ENCODE measurements around the gene WDSUB1.

WDSUB1 gene

GRCh38 chr2:159285929-159286708 is at the start of gene WDSUB1:
Gene WDSUB1, minus strand, starts transcription at chr2:159286703. Its CDS starts 3,634 bp downstream, at chr2:159283069.
- peak in 1 of 3 donors; percentile 22 for DNase-seq (ENCODE audit: low read depth in 3 of 3)

GRCh38 chr2:159326569-159327255 is 40.2 kb upstream of the WDSUB1 start:
- no peak for DNase-seq (ENCODE audit: low read depth in 3 of 3)

GRCh38 chr2:159322419-159322818 is 35.9 kb upstream of the WDSUB1 start:
- DNase-seq (ENCODE audit: low read depth in 3 of 3): no peak

- no peak for DNase-seq (ENCODE audit: low read depth in 3 of 3)
Observed at GRCh38 chr2:159317392-159318088, 31.0 kb upstream of the WDSUB1 start.

GRCh38 chr2:159307942-159308341 is 21.4 kb upstream of the WDSUB1 start:
- no peak for DNase-seq (ENCODE audit: low read depth in 3 of 3)

GRCh38 chr2:159300586-159300985 is 14.1 kb upstream of the WDSUB1 start:
- DNase-seq (ENCODE audit: low read depth in 3 of 3): no peak

GRCh38 chr2:159298967-159299366 is 12.5 kb upstream of the WDSUB1 start:
- DNase-seq (ENCODE audit: low read depth in 3 of 3): no peak

GRCh38 chr2:159297042-159297707 is 10.7 kb upstream of the WDSUB1 start:
- DNase-seq (ENCODE audit: low read depth in 3 of 3): no peak

GRCh38 chr2:159292157-159292556 is 5.7 kb upstream of the WDSUB1 start:
- no peak for DNase-seq (ENCODE audit: low read depth in 3 of 3)

- no peak for DNase-seq (ENCODE audit: low read depth in 3 of 3)
Observed at GRCh38 chr2:159290289-159290907, 3.9 kb upstream of the WDSUB1 start.

GRCh38 chr2:159287733-159288132 is 1.2 kb upstream of the WDSUB1 start:
- DNase-seq (ENCODE audit: low read depth in 3 of 3): no peak

- peak; percentile 93 to 96 (median 93) for DNase-seq (ENCODE audit: low read depth in 3 of 3)
Observed at GRCh38 chr2:159286709-159287441, 372 bp upstream of the WDSUB1 start.

- DNase-seq (ENCODE audit: low read depth in 3 of 3): no peak
Observed at GRCh38 chr2:159285433-159285832, 1.1 kb downstream of the WDSUB1 start.

GRCh38 chr2:159283529-159283928 is 3.0 kb downstream of the WDSUB1 start:
- DNase-seq (ENCODE audit: low read depth in 3 of 3): no peak

GRCh38 chr2:159281002-159281401 is 5.5 kb downstream of the WDSUB1 start:
- DNase-seq (ENCODE audit: low read depth in 3 of 3): no peak

- DNase-seq (ENCODE audit: low read depth in 3 of 3): no peak
Observed at GRCh38 chr2:159279700-159280099, 6.8 kb downstream of the WDSUB1 start.

- no peak for DNase-seq (ENCODE audit: low read depth in 3 of 3)
Observed at GRCh38 chr2:159275111-159275510, 11.4 kb downstream of the WDSUB1 start.

- no peak for DNase-seq (ENCODE audit: low read depth in 3 of 3)
Observed at GRCh38 chr2:159272156-159272555, 14.3 kb downstream of the WDSUB1 start.

GRCh38 chr2:159270744-159271379 is 15.6 kb downstream of the WDSUB1 start:
- DNase-seq (ENCODE audit: low read depth in 3 of 3): no peak

GRCh38 chr2:159267921-159268320 is 18.6 kb downstream of the WDSUB1 start:
- no peak for DNase-seq (ENCODE audit: low read depth in 3 of 3)

All from stimulated activated CD4-positive, alpha-beta T cell treated with anti-CD3 and anti-CD28 coated beads, TNF-alpha, amount 100 ng/mL, for 48 hours (primary cell).